ENCODE results near the gene NCLN. TPM values are rescaled to one million over a fixed set of nuclear protein-coding genes. Genes with fewer than 3 reads are reported as not detected.

NCLN gene
- total RNA-seq, 2 donors from 2014 or later = 75.0 to 195 TPM

DNA sequence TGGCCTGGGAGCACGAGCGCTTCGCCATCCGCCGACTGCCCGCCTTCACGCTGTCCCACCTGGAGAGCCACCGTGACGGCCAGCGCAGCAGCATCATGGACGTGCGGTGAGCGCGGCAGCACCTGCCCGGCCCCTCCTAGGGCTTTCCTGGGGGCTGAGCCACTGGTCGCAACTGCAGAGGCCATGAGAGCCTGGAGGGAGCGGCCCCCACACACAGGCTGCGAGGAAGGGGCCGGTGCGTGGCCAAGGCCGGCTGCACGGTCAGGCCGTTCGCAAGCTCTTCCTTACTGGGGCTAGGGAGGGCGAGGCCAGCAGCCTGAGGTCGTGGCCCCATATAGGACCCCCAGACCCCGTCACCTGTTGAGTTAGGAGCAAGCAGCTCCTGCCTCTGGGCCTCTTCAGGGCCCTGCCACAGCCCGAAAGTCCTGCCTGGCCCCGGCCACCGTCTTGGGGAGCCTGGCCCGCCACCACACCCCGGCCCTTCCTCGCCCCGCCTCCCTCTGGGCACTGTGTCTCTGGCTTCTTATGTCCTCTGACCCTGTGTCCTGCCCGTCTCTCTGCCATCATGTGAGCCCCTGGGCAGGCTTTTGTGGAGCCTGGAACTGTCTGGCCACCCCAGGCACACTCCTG is 19.0 kb downstream of the NCLN start:
- H3K36me3 ChIP-seq = peaks cover 6% of the 10 kb centered on the region

DNA sequence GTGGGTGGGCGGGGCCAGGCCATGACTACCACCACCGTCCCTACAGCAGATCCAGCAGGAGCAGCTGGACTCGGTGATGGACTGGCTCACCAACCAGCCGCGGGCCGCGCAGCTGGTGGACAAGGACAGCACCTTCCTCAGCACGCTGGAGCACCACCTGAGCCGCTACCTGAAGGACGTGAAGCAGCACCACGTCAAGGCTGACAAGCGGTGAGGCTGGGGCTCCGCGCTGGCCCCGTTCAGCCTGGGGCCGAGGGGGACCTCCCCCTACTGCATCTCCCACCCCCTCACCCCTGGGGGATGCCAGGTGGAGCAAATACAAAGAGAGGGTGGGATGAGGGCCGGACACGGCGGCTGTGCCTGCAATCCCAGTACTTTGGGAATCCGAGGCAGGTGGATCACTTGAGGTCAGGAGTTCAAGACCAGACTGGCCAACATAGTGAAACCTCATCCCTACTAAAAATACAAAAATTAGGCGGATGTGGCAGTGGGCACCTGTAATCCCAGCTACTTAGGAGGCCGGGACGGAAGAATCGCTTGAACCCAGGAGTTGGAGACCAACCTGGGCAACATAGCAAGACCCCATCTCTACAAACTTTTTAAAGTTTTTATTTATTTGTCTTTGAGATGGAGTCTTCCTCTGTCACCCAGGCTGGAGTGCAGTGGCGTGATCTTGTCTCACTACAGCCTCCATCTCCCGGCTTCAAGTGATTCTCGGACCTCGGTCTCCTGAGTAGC is 20.7 kb downstream of the NCLN start:
- Histone ChIP-seq H3K27me3 (no peaks in the 10 kb centered on the region), H3K9me3 (no peaks in the 10 kb centered on the region), H3K9ac (ENCODE audit: low read depth in 2 of 2, low read length in 2 of 2) (no peak overlapping the region), H3K36me3 (peaks cover 6% of the 10 kb centered on the region), H3K4me3 (no peak overlapping the region), H3K4me1 (no peaks in the 10 kb centered on the region), H3K27ac (no peak overlapping the region)
- no peak for DNase-seq
- TF ChIP-seq, protein P1, sequence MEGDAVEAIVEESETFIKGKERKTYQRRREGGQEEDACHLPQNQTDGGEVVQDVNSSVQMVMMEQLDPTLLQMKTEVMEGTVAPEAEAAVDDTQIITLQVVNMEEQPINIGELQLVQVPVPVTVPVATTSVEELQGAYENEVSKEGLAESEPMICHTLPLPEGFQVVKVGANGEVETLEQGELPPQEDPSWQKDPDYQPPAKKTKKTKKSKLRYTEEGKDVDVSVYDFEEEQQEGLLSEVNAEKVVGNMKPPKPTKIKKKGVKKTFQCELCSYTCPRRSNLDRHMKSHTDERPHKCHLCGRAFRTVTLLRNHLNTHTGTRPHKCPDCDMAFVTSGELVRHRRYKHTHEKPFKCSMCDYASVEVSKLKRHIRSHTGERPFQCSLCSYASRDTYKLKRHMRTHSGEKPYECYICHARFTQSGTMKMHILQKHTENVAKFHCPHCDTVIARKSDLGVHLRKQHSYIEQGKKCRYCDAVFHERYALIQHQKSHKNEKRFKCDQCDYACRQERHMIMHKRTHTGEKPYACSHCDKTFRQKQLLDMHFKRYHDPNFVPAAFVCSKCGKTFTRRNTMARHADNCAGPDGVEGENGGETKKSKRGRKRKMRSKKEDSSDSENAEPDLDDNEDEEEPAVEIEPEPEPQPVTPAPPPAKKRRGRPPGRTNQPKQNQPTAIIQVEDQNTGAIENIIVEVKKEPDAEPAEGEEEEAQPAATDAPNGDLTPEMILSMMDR (IDR thresholded peaks at IDR 0.05) = no peak
- intact Hi-C loops (cut with DNase I) = no loop called here

More for the DNA sequence above, 19.0 kb downstream of the NCLN start:
- Histone ChIP-seq H3K9ac (ENCODE audit: low read depth in 2 of 2, low read length in 2 of 2) (no peak overlapping the region), H3K4me3 (no peak overlapping the region), H3K9me3 (no peaks in the 10 kb centered on the region), H3K27ac (no peak overlapping the region), H3K27me3 (no peaks in the 10 kb centered on the region), H3K4me1 (no peaks in the 10 kb centered on the region)
- DNase-seq = no peak
- TF ChIP-seq, protein P1 (IDR thresholded peaks at IDR 0.05) = no peak
- intact Hi-C loops (cut with DNase I) = no loop called here

DNA sequence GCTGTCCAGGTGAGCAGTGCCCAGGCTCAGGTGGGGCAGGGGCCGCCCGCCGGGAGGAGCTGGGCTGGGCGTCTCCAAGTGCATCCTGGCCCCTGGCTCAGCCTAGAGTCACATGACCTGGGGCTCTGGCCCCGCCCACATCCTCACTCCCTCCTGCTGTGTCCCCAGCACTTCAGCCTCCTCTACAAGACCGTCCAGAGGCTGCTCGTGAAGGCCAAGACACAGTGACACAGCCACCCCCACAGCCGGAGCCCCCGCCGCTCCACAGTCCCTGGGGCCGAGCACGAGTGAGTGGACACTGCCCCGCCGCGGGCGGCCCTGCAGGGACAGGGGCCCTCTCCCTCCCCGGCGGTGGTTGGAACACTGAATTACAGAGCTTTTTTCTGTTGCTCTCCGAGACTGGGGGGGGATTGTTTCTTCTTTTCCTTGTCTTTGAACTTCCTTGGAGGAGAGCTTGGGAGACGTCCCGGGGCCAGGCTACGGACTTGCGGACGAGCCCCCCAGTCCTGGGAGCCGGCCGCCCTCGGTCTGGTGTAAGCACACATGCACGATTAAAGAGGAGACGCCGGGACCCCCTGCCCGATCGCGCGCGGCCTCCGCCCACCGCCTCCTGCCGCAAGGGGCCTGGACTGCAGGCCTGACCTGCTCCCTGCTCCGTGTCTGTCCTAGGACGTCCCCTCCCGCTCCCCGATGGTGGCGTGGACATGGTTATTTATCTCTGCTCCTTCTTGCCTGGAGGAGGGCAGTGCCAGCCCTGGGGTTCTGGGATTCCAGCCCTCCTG is 21.9 kb downstream of the NCLN start:
- intact Hi-C loops (cut with DNase I) = no loop called here
- H3K9ac ChIP-seq (ENCODE audit: low read depth in 2 of 2, low read length in 2 of 2) = no peak overlapping the region
- H3K27me3 ChIP-seq = no peaks in the 10 kb centered on the region
- no peaks in the 10 kb centered on the region for H3K9me3 ChIP-seq
- H3K36me3 ChIP-seq = peaks cover 6% of the 10 kb centered on the region
- no peak overlapping the region for H3K27ac ChIP-seq
- no peaks in the 10 kb centered on the region for H3K4me1 ChIP-seq
- TF ChIP-seq, protein P1 (IDR thresholded peaks at IDR 0.05) = no peak
- no peak for DNase-seq
- no peak overlapping the region for H3K4me3 ChIP-seq

DNA sequence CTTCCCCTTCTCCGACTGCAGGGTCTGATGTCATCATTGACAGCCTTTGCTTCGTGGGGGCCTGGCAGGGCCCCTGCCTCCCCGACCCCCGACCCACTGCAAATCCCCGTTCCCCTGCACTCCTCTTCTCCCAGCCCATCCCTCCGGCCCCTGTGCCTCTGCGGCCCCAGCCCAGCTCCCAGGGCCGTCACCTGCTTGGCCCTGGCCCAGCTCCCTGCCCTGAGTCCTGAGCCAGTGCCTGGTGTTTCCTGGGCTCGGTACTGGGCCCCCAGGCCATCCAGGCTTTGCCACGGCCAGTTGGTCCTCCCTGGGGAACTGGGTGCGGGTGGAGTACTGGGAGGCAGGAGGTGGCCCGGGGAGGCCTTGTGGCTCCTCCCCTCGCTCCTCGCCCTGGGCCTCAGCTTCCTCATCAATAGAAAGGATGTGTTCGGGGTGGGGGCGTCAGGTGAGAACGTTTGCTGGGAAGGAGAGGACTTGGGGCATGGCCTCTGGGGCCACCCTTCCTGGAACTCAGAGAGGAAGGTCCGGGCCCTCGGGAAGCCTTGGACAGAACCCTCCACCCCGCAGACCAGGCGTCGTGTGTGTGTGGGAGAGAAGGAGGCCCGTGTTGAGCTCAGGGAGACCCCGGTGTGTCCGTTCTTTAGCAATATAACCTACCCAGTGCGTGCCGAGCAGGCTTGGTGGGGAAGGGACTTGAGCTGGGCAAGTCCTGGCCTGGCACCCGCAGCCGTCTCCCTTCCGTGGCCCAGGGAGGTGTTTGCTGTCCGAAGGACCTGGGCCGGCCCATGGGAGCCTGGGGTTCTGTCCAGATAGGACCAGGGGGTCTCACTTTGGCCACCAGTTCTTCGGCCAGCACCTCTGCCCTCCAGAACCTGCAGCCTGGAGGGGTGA is 22.8 kb downstream of the NCLN start:
- no peaks in the 10 kb centered on the region for H3K9me3 ChIP-seq
- H3K9ac ChIP-seq (ENCODE audit: low read depth in 2 of 2, low read length in 2 of 2) = no peak overlapping the region
- DNase-seq = no peak
- H3K36me3 ChIP-seq = peaks cover 6% of the 10 kb centered on the region
- H3K27me3 ChIP-seq = no peaks in the 10 kb centered on the region
- intact Hi-C loops (cut with DNase I) = no loop called here
- no peaks in the 10 kb centered on the region for H3K4me1 ChIP-seq
- TF ChIP-seq, protein P1 (IDR thresholded peaks at IDR 0.05) = no peak
- no peak overlapping the region for H3K4me3 ChIP-seq
- no peak overlapping the region for H3K27ac ChIP-seq

Measured in colonic mucosa (tissue), 4 donors.